DND-41 (cell line): ENCODE measurements around the gene PFAS.

Experiments
- EZH2 ChIP-seq: IDR thresholded peaks from 3 replicates; pipeline ENCODE4 v1.6.1; 2012; ENCODE audit warnings: borderline replicate concordance, low read depth, mild to moderate bottlenecking, moderate library complexity, low read length, inconsistent platforms; ENCODE audit not compliant: severe bottlenecking
- TF ChIP-seq, protein P1 (sequence below): IDR thresholded peaks from 2 replicates; pipeline ENCODE4 v1.5.1; 2012; ENCODE audit warnings: borderline replicate concordance, low read length, moderate library complexity, mild to moderate bottlenecking; ENCODE audit not compliant: poor library complexity, severe bottlenecking; ENCODE audit errors: extremely low read depth

DNA sequence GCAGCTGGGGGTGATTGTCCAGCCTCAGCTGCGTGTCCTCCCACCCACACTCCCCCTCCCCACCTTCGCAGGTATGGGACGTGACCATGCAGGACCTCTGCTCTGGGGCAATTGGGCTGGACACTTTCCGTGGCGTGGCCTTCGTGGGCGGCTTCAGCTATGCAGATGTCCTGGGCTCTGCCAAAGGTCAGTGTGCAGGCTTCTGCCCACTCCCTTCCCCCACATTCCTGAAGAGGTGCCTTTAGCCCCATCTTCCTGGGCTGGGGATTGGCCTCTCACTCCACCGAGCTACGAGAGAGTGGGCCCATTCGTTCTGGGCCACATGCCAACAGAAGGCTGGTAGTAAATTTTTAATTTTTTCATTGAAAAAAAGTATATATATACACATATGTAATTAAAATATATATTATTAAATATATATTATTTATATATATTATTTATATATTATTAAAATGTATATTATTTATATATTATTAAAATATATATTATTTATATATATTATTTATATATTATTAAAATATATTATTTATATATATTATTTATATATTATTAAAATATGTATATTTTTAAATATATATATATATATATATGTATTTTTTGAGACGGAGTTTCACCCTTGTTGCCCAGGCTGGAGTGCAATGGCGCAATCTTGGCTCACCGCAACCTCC, 18.5 kb downstream of the PFAS start:
- TF ChIP-seq, protein P1, sequence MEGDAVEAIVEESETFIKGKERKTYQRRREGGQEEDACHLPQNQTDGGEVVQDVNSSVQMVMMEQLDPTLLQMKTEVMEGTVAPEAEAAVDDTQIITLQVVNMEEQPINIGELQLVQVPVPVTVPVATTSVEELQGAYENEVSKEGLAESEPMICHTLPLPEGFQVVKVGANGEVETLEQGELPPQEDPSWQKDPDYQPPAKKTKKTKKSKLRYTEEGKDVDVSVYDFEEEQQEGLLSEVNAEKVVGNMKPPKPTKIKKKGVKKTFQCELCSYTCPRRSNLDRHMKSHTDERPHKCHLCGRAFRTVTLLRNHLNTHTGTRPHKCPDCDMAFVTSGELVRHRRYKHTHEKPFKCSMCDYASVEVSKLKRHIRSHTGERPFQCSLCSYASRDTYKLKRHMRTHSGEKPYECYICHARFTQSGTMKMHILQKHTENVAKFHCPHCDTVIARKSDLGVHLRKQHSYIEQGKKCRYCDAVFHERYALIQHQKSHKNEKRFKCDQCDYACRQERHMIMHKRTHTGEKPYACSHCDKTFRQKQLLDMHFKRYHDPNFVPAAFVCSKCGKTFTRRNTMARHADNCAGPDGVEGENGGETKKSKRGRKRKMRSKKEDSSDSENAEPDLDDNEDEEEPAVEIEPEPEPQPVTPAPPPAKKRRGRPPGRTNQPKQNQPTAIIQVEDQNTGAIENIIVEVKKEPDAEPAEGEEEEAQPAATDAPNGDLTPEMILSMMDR = no peak
- TF ChIP-seq EZH2 = no peak
